ENCODE data around the gene ASCC3. TPM values are rescaled to one million over a fixed set of nuclear protein-coding genes. Genes with fewer than 3 reads are reported as not detected.

Gene ASCC3
- total RNA-seq, 2 donors from 2014 or later: 43.7 to 46.4 TPM

GRCh38 chr6:100491952-100492670 is 389.0 kb downstream of the ASCC3 start:
- Mint-ChIP-seq H3K4me1 (no peaks in the 10 kb centered on the region), H3K27ac (no peak overlapping the region), H3K36me3 (ENCODE audit: low read depth) (peaks cover 3% of the 10 kb centered on the region), H3K27me3 (peaks cover 53% of the 10 kb centered on the region), H3K4me3 (no peak overlapping the region)
- DNase-seq: no peak
- ATAC-seq: no peak
- H3K9me3 ChIP-seq (ENCODE audit: control insufficient read depth, low read length, poor library complexity, severe bottlenecking): no peaks in the 10 kb centered on the region

GRCh38 chr6:100490065-100490464 is 391.1 kb downstream of the ASCC3 start:
- no peaks in the 10 kb centered on the region for H3K9me3 ChIP-seq (ENCODE audit: control insufficient read depth, low read length, poor library complexity, severe bottlenecking)
- Mint-ChIP-seq H3K4me3 (no peak overlapping the region), H3K27me3 (peaks cover 61% of the 10 kb centered on the region), H3K36me3 (ENCODE audit: low read depth) (peaks cover 3% of the 10 kb centered on the region), H3K4me1 (no peaks in the 10 kb centered on the region), H3K27ac (no peak overlapping the region)
- DNase-seq (no peak), ATAC-seq (no peak)

- Mint-ChIP-seq H3K27ac (no peak overlapping the region), H3K27me3 (peaks cover 74% of the 10 kb centered on the region), H3K4me1 (no peaks in the 10 kb centered on the region), H3K36me3 (ENCODE audit: low read depth) (peaks cover 3% of the 10 kb centered on the region), H3K4me3 (no peak overlapping the region)
- no peak for DNase-seq
- H3K9me3 ChIP-seq (ENCODE audit: control insufficient read depth, low read length, poor library complexity, severe bottlenecking): no peaks in the 10 kb centered on the region
- no peak for ATAC-seq
Observed at GRCh38 chr6:100488244-100488643, 392.9 kb downstream of the ASCC3 start.

GRCh38 chr6:100487638-100488037 is 393.5 kb downstream of the ASCC3 start:
- Mint-ChIP-seq H3K4me1 (no peaks in the 10 kb centered on the region), H3K27me3 (peaks cover 68% of the 10 kb centered on the region), H3K27ac (no peak overlapping the region), H3K36me3 (ENCODE audit: low read depth) (peaks cover 3% of the 10 kb centered on the region), H3K4me3 (no peak overlapping the region)
- DNase-seq (no peak), ATAC-seq (no peak)
- no peaks in the 10 kb centered on the region for H3K9me3 ChIP-seq (ENCODE audit: control insufficient read depth, low read length, poor library complexity, severe bottlenecking)

- Mint-ChIP-seq H3K36me3 (ENCODE audit: low read depth) (peaks cover 3% of the 10 kb centered on the region), H3K27me3 (peaks cover 55% of the 10 kb centered on the region), H3K4me1 (no peaks in the 10 kb centered on the region), H3K27ac (no peak overlapping the region), H3K4me3 (no peak overlapping the region)
- ATAC-seq (no peak), DNase-seq (no peak)
- H3K9me3 ChIP-seq (ENCODE audit: control insufficient read depth, low read length, poor library complexity, severe bottlenecking): no peaks in the 10 kb centered on the region
Observed at GRCh38 chr6:100485268-100485667, 395.9 kb downstream of the ASCC3 start.

GRCh38 chr6:100484474-100484873 is 396.7 kb downstream of the ASCC3 start:
- Mint-ChIP-seq H3K4me1 (no peaks in the 10 kb centered on the region), H3K36me3 (ENCODE audit: low read depth) (peaks cover under 1% of the 10 kb centered on the region), H3K27me3 (peaks cover 52% of the 10 kb centered on the region), H3K27ac (no peak overlapping the region), H3K4me3 (no peak overlapping the region)
- no peaks in the 10 kb centered on the region for H3K9me3 ChIP-seq (ENCODE audit: control insufficient read depth, low read length, poor library complexity, severe bottlenecking)
- ATAC-seq (no peak), DNase-seq (no peak)

GRCh38 chr6:100482698-100483097 is 398.4 kb downstream of the ASCC3 start:
- Mint-ChIP-seq H3K27ac (no peak overlapping the region), H3K4me1 (no peaks in the 10 kb centered on the region), H3K4me3 (no peak overlapping the region), H3K36me3 (ENCODE audit: low read depth) (no peaks in the 10 kb centered on the region), H3K27me3 (peaks cover 49% of the 10 kb centered on the region)
- no peak for ATAC-seq
- no peaks in the 10 kb centered on the region for H3K9me3 ChIP-seq (ENCODE audit: control insufficient read depth, low read length, poor library complexity, severe bottlenecking)
- no peak for DNase-seq

- H3K27ac Mint-ChIP-seq: no peak overlapping the region
- DNase-seq: no peak
Observed at GRCh38 chr6:100479179-100480035, 401.7 kb downstream of the ASCC3 start.

GRCh38 chr6:100475554-100476320 is 405.4 kb downstream of the ASCC3 start:
- Mint-ChIP-seq H3K4me1 (peaks cover 5% of the 10 kb centered on the region), H3K27me3 (peaks cover 77% of the 10 kb centered on the region)

More at GRCh38 chr6:100479179-100480035, 401.7 kb downstream of the ASCC3 start:
- Mint-ChIP-seq H3K4me1 (peaks cover 2% of the 10 kb centered on the region), H3K27me3 (peaks cover 57% of the 10 kb centered on the region), H3K36me3 (ENCODE audit: low read depth) (peaks cover 5% of the 10 kb centered on the region), H3K4me3 (no peak overlapping the region)
- no peaks in the 10 kb centered on the region for H3K9me3 ChIP-seq (ENCODE audit: control insufficient read depth, low read length, poor library complexity, severe bottlenecking)
- ATAC-seq: no peak

GRCh38 chr6:100473182-100473581 is 407.9 kb downstream of the ASCC3 start:
- H3K4me3 Mint-ChIP-seq: no peak overlapping the region
- H3K27ac Mint-ChIP-seq: no peak overlapping the region
- peaks cover 8% of the 10 kb centered on the region for H3K36me3 Mint-ChIP-seq (ENCODE audit: low read depth)
- peaks cover 5% of the 10 kb centered on the region for H3K4me1 Mint-ChIP-seq
- DNase-seq: no peak
- no peak for ATAC-seq
- H3K27me3 Mint-ChIP-seq: peaks cover 84% of the 10 kb centered on the region
- H3K9me3 ChIP-seq (ENCODE audit: control insufficient read depth, low read length, poor library complexity, severe bottlenecking): peaks cover 4% of the 10 kb centered on the region

More at GRCh38 chr6:100475554-100476320, 405.4 kb downstream of the ASCC3 start:
- Mint-ChIP-seq H3K36me3 (ENCODE audit: low read depth) (peaks cover 8% of the 10 kb centered on the region), H3K4me3 (no peak overlapping the region), H3K27ac (no peak overlapping the region)
- DNase-seq (no peak), ATAC-seq (no peak)
- H3K9me3 ChIP-seq (ENCODE audit: control insufficient read depth, low read length, poor library complexity, severe bottlenecking): peaks cover 3% of the 10 kb centered on the region

- DNase-seq (no peak), ATAC-seq (peak; percentile 42)
- H3K4me3 Mint-ChIP-seq: no peak overlapping the region
- no peak overlapping the region for H3K27ac Mint-ChIP-seq
- H3K36me3 Mint-ChIP-seq (ENCODE audit: low read depth): peaks cover 8% of the 10 kb centered on the region
- peaks cover 4% of the 10 kb centered on the region for H3K9me3 ChIP-seq (ENCODE audit: control insufficient read depth, low read length, poor library complexity, severe bottlenecking)
- H3K27me3 Mint-ChIP-seq: peaks cover 85% of the 10 kb centered on the region
- peaks cover 5% of the 10 kb centered on the region for H3K4me1 Mint-ChIP-seq
Observed at GRCh38 chr6:100472674-100473073, 408.5 kb downstream of the ASCC3 start.

GRCh38 chr6:100470422-100471120 is 410.6 kb downstream of the ASCC3 start:
- ATAC-seq (no peak), DNase-seq (no peak)
- Mint-ChIP-seq H3K36me3 (ENCODE audit: low read depth) (peaks cover 3% of the 10 kb centered on the region), H3K4me3 (no peak overlapping the region), H3K27me3 (peaks cover 86% of the 10 kb centered on the region), H3K27ac (no peak overlapping the region), H3K4me1 (peaks cover 3% of the 10 kb centered on the region)
- peaks cover 13% of the 10 kb centered on the region for H3K9me3 ChIP-seq (ENCODE audit: control insufficient read depth, low read length, poor library complexity, severe bottlenecking)

Data from T-helper 17 cell (primary cell).